Endothelial cell (in vitro differentiated cells): ENCODE data around the gene TMEM245. TPM values are rescaled to one million over a fixed set of nuclear protein-coding genes. Genes with fewer than 3 reads are reported as not detected.

ENCODE experiments used
- DNase-seq: peaks from one replicate; pipeline ENCODE4 v3.0.0; 2021; ENCODE audit warnings: low spot score
- H3K27ac Mint-ChIP-seq: one replicate; pipeline ENCODE4 v1.8.0; 2021; ENCODE audit warnings: mixed read lengths, inconsistent platforms; ENCODE audit not compliant: unreplicated experiment
- H3K27me3 Mint-ChIP-seq: one replicate; pipeline ENCODE4 v1.8.0; 2021; ENCODE audit warnings: mild to moderate bottlenecking, moderate library complexity, mixed read lengths, inconsistent platforms; ENCODE audit not compliant: unreplicated experiment
- H3K36me3 Mint-ChIP-seq: one replicate; pipeline ENCODE4 v1.8.0; 2021; ENCODE audit warnings: mild to moderate bottlenecking, low read depth, mixed read lengths, inconsistent platforms; ENCODE audit not compliant: unreplicated experiment
- H3K4me1 Mint-ChIP-seq: one replicate; pipeline ENCODE4 v1.8.0; 2021; ENCODE audit warnings: mild to moderate bottlenecking, mixed read lengths, inconsistent platforms; ENCODE audit not compliant: unreplicated experiment
- H3K4me3 Mint-ChIP-seq: one replicate; pipeline ENCODE4 v1.8.0; 2021; ENCODE audit warnings: mild to moderate bottlenecking, mixed read lengths, inconsistent platforms; ENCODE audit not compliant: unreplicated experiment
- H3K9me3 Mint-ChIP-seq: one replicate; pipeline ENCODE4 v1.8.0; 2021; ENCODE audit warnings: mixed read lengths, inconsistent platforms; ENCODE audit not compliant: unreplicated experiment
- CTCF ChIP-seq: fragments of 200-600 bp; sonication (generic); IDR thresholded peaks from one replicate; pipeline ENCODE4 v1.5.0; 2021; ENCODE audit warnings: antibody characterized with exemption; ENCODE audit not compliant: unreplicated experiment
- total RNA-seq: library from RNA; stranded (reverse); fragmentation: NEBNext Ultra II Directional; extraction: Animal tissue kit (Norgen Biotek cat#: 25700); gene quantifications from one replicate; pipeline ENCODE4 v1.2.1, GENCODE V29; 2021; ENCODE audit not compliant: unreplicated experiment

Gene TMEM245
- total RNA-seq, 1 donor from 2014 or later: 32.6 TPM

- H3K27me3 Mint-ChIP-seq: peaks cover 7% of the 10 kb centered on the region
- no peak for TF ChIP-seq CTCF
- DNase-seq: peak; percentile 22
- H3K27ac Mint-ChIP-seq: peak overlapping the region; percentile 57
- H3K9me3 Mint-ChIP-seq: no peaks in the 10 kb centered on the region
- peaks cover 28% of the 10 kb centered on the region for H3K4me1 Mint-ChIP-seq
- peaks cover 4% of the 10 kb centered on the region for H3K36me3 Mint-ChIP-seq
- H3K4me3 Mint-ChIP-seq: peak overlapping the region; percentile 96
Observed at GRCh38 chr9:109118808-109119438, 824 bp downstream of the TMEM245 start.

- TF ChIP-seq CTCF: no peak
- Mint-ChIP-seq H3K4me1 (peaks cover 28% of the 10 kb centered on the region), H3K27me3 (peaks cover 7% of the 10 kb centered on the region), H3K36me3 (peaks cover 4% of the 10 kb centered on the region), H3K27ac (peak overlapping the region; percentile 57), H3K9me3 (no peaks in the 10 kb centered on the region), H3K4me3 (peak overlapping the region; percentile 96)
- no peak for DNase-seq
Observed at GRCh38 chr9:109117856-109118807, 1.6 kb downstream of the TMEM245 start.

- Mint-ChIP-seq H3K36me3 (peaks cover 4% of the 10 kb centered on the region), H3K4me3 (no peak overlapping the region), H3K27me3 (peaks cover 7% of the 10 kb centered on the region), H3K27ac (no peak overlapping the region), H3K4me1 (peaks cover 27% of the 10 kb centered on the region), H3K9me3 (no peaks in the 10 kb centered on the region)
- no peak for DNase-seq
- TF ChIP-seq CTCF: no peak
Observed at GRCh38 chr9:109115931-109116526, 3.7 kb downstream of the TMEM245 start.

GRCh38 chr9:109114670-109115069 is 5.1 kb downstream of the TMEM245 start:
- Mint-ChIP-seq H3K4me3 (no peak overlapping the region), H3K36me3 (peaks cover 4% of the 10 kb centered on the region), H3K4me1 (peaks cover 17% of the 10 kb centered on the region), H3K9me3 (no peaks in the 10 kb centered on the region), H3K27me3 (peaks cover 7% of the 10 kb centered on the region), H3K27ac (no peak overlapping the region)
- no peak for TF ChIP-seq CTCF
- no peak for DNase-seq
